GM12878 (cell line): ENCODE measurements around the gene CERK. TPM values are rescaled to one million over a fixed set of nuclear protein-coding genes. Genes with fewer than 3 reads are reported as not detected.

Source experiments
- ATAC-seq: fragments of 200-7000 bp; cut with Tn5 transposase; 3 replicates; pipeline ENCODE4 v1.9.1; 2020; ENCODE audit warnings: mild to moderate bottlenecking, moderate library complexity
- BruUV-seq: library from RNA; stranded (reverse); fragments of 400-500 nt; replicated peaks from 2 replicates; lab custom pipeline; 2021; lab: Mats Ljungman, UMichigan
- CTCF ChIA-PET: fragments of 300-600 bp; sonication (Branson Sonifier 250); formaldehyde crosslinking; extraction: SDS; loops from one replicate; lab custom pipeline; 2021; ENCODE audit warnings: inconsistent platforms; lab: Yijun Ruan, JAX
- POLR2A ChIA-PET: fragments of 350-600 bp; formaldehyde crosslinking; extraction: SDS; loops from one replicate; lab custom pipeline; 2021; ENCODE audit warnings: inconsistent platforms; lab: Charles Lee
- RAD21 ChIA-PET: fragments of 300-600 bp; sonication (Branson Sonifier 250); formaldehyde crosslinking; loops from one replicate; lab custom pipeline; 2023; ENCODE audit warnings: antibody characterized with exemption; ENCODE audit not compliant: unreplicated experiment; lab: Charles Lee
- SMC1A ChIA-PET: fragments of 300-600 bp; sonication (Branson Sonifier 250); formaldehyde crosslinking; loops from one replicate; lab custom pipeline; 2023; ENCODE audit not compliant: unreplicated experiment, uncharacterized antibody; lab: Charles Lee
- DNase-seq: peaks from one replicate; pipeline ENCODE4 v3.0.0-alpha.2; 2011; ENCODE audit warnings: low read depth, low spot score
- FAIRE-seq: peaks from 3 replicates; lab custom pipeline; 2011; peaks lifted over from hg19 to GRCh38; lab: Jason Lieb, UNC
- H2AFZ ChIP-seq: 2 replicates; pipeline ENCODE4 v1.6.0; 2011; ENCODE audit warnings: low read depth, low read length, control low read depth; ENCODE audit not compliant: control insufficient read depth
- H3K27ac ChIP-seq: 2 replicates; pipeline ENCODE4 v1.5.1; 2011; ENCODE audit warnings: control low read depth; ENCODE audit not compliant: control insufficient read depth, insufficient read depth
- H3K27me3 ChIP-seq, 2 experiments: replicated peaks in 1 of 2; 2 replicates each; pipeline versions ENCODE4 v1.6.0 to v1.6.1; 2011; ENCODE audit warnings: low read length in 1 of 2; ENCODE audit not compliant: control insufficient read depth in 2 of 2, insufficient read depth in 2 of 2
- H3K36me3 ChIP-seq, 2 experiments: 2 replicates each; pipeline ENCODE4 v1.5.1; 2011; ENCODE audit warnings: low read length in 1 of 2; ENCODE audit not compliant: control insufficient read depth in 2 of 2, insufficient read depth in 2 of 2
- H3K4me1 ChIP-seq: 2 replicates; pipeline ENCODE4 v1.6.1; 2011; ENCODE audit warnings: mild to moderate bottlenecking, low read length, moderate library complexity, mixed read lengths; ENCODE audit not compliant: control insufficient read depth, insufficient read depth
- H3K4me2 ChIP-seq: 2 replicates; pipeline ENCODE4 v1.6.0; 2011; ENCODE audit warnings: control low read depth; ENCODE audit not compliant: control insufficient read depth, insufficient read depth
- H3K4me3 ChIP-seq: fragments of 200-600 bp; sonication (generic); 2 replicates; pipeline ENCODE4 v1.5.1; 2016
- H3K79me2 ChIP-seq: 2 replicates; pipeline ENCODE4 v1.6.0; 2011; ENCODE audit warnings: low read length; ENCODE audit not compliant: control insufficient read depth, insufficient read depth
- H3K9ac ChIP-seq: 2 replicates; pipeline ENCODE4 v1.8.0; 2011; ENCODE audit warnings: low read length, control low read depth, mixed read lengths; ENCODE audit not compliant: control insufficient read depth, insufficient read depth
- H3K9me3 ChIP-seq: replicated peaks from 3 replicates; pipeline ENCODE4 v1.5.1; 2011; ENCODE audit warnings: mild to moderate bottlenecking, low read length; ENCODE audit not compliant: control insufficient read depth, insufficient read depth
- H4K20me1 ChIP-seq: 2 replicates; pipeline ENCODE4 v1.6.0; 2011; ENCODE audit not compliant: control insufficient read depth, insufficient read depth
- BACH1 ChIP-seq: fragments of 450-650 bp; IDR thresholded peaks from 2 replicates; pipeline ENCODE4 v1.6.1; 2017; ENCODE audit warnings: mild to moderate bottlenecking, borderline replicate concordance
- CREM ChIP-seq: IDR thresholded peaks from 2 replicates; pipeline ENCODE4 v1.6.1; 2014; ENCODE audit warnings: antibody characterized with exemption, low read depth
- ESRRA ChIP-seq: IDR thresholded peaks from 2 replicates; pipeline ENCODE4 v1.6.1; 2012; ENCODE audit warnings: mild to moderate bottlenecking, low read length, improper control_type of control experiment
- FOS ChIP-seq: IDR thresholded peaks from 3 replicates; pipeline ENCODE4 v1.6.1; 2011; ENCODE audit warnings: borderline replicate concordance; ENCODE audit not compliant: insufficient read length; ENCODE audit errors: extremely low read depth
- PAX8 ChIP-seq: fragments of 450-650 bp; IDR thresholded peaks from 2 replicates; pipeline ENCODE4 v1.6.1; 2017; ENCODE audit warnings: mild to moderate bottlenecking, moderate library complexity
- RAD21 ChIP-seq: IDR thresholded peaks from 2 replicates; pipeline ENCODE4 v1.6.1; 2011; ENCODE audit warnings: mild to moderate bottlenecking, low read depth, low read length, moderate library complexity; ENCODE audit not compliant: insufficient read depth
- RUNX3 ChIP-seq: IDR thresholded peaks from 2 replicates; pipeline ENCODE4 v1.6.1; 2012; ENCODE audit warnings: low read length, inconsistent platforms
- SIN3A ChIP-seq: IDR thresholded peaks from 2 replicates; pipeline ENCODE4 v1.6.1; 2012; ENCODE audit warnings: low read depth, low read length, improper control_type of control experiment
- SMAD1 ChIP-seq: fragments of 450-650 bp; IDR thresholded peaks from 2 replicates; pipeline ENCODE4 v1.6.1; 2018; ENCODE audit warnings: mild to moderate bottlenecking, low read depth; ENCODE audit not compliant: partially characterized antibody
- STAT1 ChIP-seq: fragments of 450-650 bp; conservative IDR thresholded peaks from 2 replicates; pipeline ENCODE4 v1.6.1; 2014; ENCODE audit warnings: antibody characterized with exemption, mild to moderate bottlenecking
- STAT3 ChIP-seq: IDR thresholded peaks from 2 replicates; pipeline ENCODE4 v1.6.1; 2011; ENCODE audit warnings: low read depth, low read length, improper control_type of control experiment
- USF1 ChIP-seq: IDR thresholded peaks from 2 replicates; pipeline ENCODE4 v1.6.1; 2011; ENCODE audit warnings: borderline replicate concordance, low read depth, mild to moderate bottlenecking, moderate library complexity, mixed read lengths, low read length; ENCODE audit not compliant: insufficient read depth; ENCODE audit errors: extremely low read length
- ZNF217 ChIP-seq: fragments of 450-650 bp; IDR thresholded peaks from 2 replicates; pipeline ENCODE4 v1.6.1; 2017; ENCODE audit warnings: antibody characterized with exemption, mild to moderate bottlenecking
- WGBS: methylation state at CpG from one replicate; pipeline ENCODE4 v1.1.6; 2016; ENCODE audit warnings: low lambda C conversion rate; ENCODE audit not compliant: insufficient replicate concordance, insufficient coverage; ENCODE audit errors: missing lambda C conversion rate; 5-methylcytosine and 5-hydroxymethylcytosine counted together
- in situ Hi-C: fragments of 300-500 bp; cut with MboI; formaldehyde crosslinking; loops from 9 replicates; pipeline ENCODE4 v1.14.3; 2018; ENCODE audit warnings: mixed read lengths
- intact Hi-C: fragments of 100-400 bp; cut with micrococcal nuclease; formaldehyde crosslinking; loops from one replicate; pipeline ENCODE4 v1.14.2; 2022; ENCODE audit not compliant: unreplicated experiment
- polyA plus RNA-seq, 11 experiments: library from polyadenylated mRNA; depleted of rRNA in 4 of 11; unstranded in 6 of 11; stranded (reverse) in 5 of 11; fragments of >200 nt; fragmentation: Nextera tagmentation in 4 of 11; fragmentation: Illumina TruSeq in 1 of 11; extraction: Ambion mirVana in 4 of 11; extraction: Trizol in 1 of 11; gene quantifications; 1 replicate in 1 of 11; 2 replicates in 10 of 11; pipeline versions ENCODE4 v1.2.1 to v1.2.3, GENCODE V29; 2011 to 2016; ENCODE audit warnings: inconsistent platforms in 2 of 11, missing spikeins in 2 of 11, low read depth in 1 of 11
- total RNA-seq, 4 experiments: library from RNA; depleted of rRNA in 3 of 4; stranded (reverse); fragments of >200 nt in 3 of 4; fragmentation: Illumina TruSeq in 1 of 4; extraction: Trizol in 1 of 4; gene quantifications; 2 replicates each; pipeline versions ENCODE4 v1.2.1 to v1.2.3, GENCODE V29; 2013 to 2021
- TF ChIP-seq, protein P1 (sequence below): fragments of 150-350 bp; IDR thresholded peaks from 2 replicates; pipeline ENCODE4 v1.6.1; 2014; ENCODE audit warnings: mild to moderate bottlenecking, low read depth, low read length

CERK gene
- total and polyA plus RNA-seq, 10 of the 15 experiments (the other 5 are each of a cell fraction or from before 2014, with no cell fraction given), result 4.0 to 41.1 (median 30.2) TPM

GRCh38 chr22:46688949-46689348, 49.1 kb downstream of the CERK start:
- H3K4me1 ChIP-seq, result peaks cover 23% of the 10 kb centered on the region
- in situ Hi-C loops, result no loop called here
- BruUV-seq, result no TSS peak
- no peaks in the 10 kb centered on the region for H3K9me3 ChIP-seq
- ChIA-PET POLR2A (interaction anchor here (0.6 kb wide), 1 partner anchor 1114 kb away, joined by 3 read pairs; no protein-coding TSS in a partner anchor), CTCF (no interaction called here), SMC1A (no interaction called here), RAD21 (no interaction called here)
- TF ChIP-seq BACH1 (no peak), RUNX3 (no peak), STAT1 (no peak), ZNF217 (no peak), PAX8 (no peak), FOS (no peak), CREM (no peak), STAT3 (no peak), SIN3A (no peak), SMAD1 (no peak), USF1 (no peak), ESRRA (no peak), RAD21 (no peak)
- TF ChIP-seq, protein P1, sequence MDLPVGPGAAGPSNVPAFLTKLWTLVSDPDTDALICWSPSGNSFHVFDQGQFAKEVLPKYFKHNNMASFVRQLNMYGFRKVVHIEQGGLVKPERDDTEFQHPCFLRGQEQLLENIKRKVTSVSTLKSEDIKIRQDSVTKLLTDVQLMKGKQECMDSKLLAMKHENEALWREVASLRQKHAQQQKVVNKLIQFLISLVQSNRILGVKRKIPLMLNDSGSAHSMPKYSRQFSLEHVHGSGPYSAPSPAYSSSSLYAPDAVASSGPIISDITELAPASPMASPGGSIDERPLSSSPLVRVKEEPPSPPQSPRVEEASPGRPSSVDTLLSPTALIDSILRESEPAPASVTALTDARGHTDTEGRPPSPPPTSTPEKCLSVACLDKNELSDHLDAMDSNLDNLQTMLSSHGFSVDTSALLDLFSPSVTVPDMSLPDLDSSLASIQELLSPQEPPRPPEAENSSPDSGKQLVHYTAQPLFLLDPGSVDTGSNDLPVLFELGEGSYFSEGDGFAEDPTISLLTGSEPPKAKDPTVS, result no peak
- H3K79me2 ChIP-seq, result no peaks in the 10 kb centered on the region
- H4K20me1 ChIP-seq, result no peaks in the 10 kb centered on the region
- no peak overlapping the region for H3K9ac ChIP-seq
- no peak overlapping the region for H3K27ac ChIP-seq
- intact Hi-C loops, result no loop called here
- peaks cover 8 to 28% of the 10 kb centered on the region in 2 experiments; a peak in 3 of 4 replicates for H3K36me3 ChIP-seq
- no peak overlapping the region for H2AFZ ChIP-seq
- DNase-seq, result no peak
- H3K27me3 ChIP-seq, result no peaks in the 10 kb centered on the region
- H3K4me2 ChIP-seq, result no peak overlapping the region
- no peak overlapping the region for H3K4me3 ChIP-seq
- no peak for FAIRE-seq
- ATAC-seq, result no peak
- 96% methylated on average over 11 of the region's 11 CpGs for WGBS
